Activated T-cell treated with anti-CD3 and anti-CD28 coated beads for 48 hours (primary cell): ENCODE measurements around the gene PLA2G3.
"Not testable (repeated sequence)": the region's sequence is repeated elsewhere in the genome, so short reads cannot be mapped to it uniquely, and the experiment has no call there.

Source experiments
- DNase-seq: peaks from one replicate; pipeline ENCODE4 v3.0.0-alpha.2; 2020; ENCODE audit warnings: low read depth

The PLA2G3 gene

GRCh38 chr22:31122532-31123291 is 17.6 kb downstream of the PLA2G3 start, which contains the start of gene INPP5J:
INPP5J (plus strand) TSS chr22:31122966; CDS start chr22:31123015, 49 bp downstream.
- no peak for DNase-seq

- DNase-seq = no peak
These were observed 18.1 kb downstream of the PLA2G3 start for GRCh38 chr22:31122196-31122531.

- DNase-seq = no peak
These were observed 18.9 kb downstream of the PLA2G3 start for GRCh38 chr22:31121403-31121802.

GRCh38 chr22:31120642-31121041 is 19.7 kb downstream of the PLA2G3 start:
- no peak for DNase-seq

- DNase-seq = no peak
These were observed 20.1 kb downstream of the PLA2G3 start for GRCh38 chr22:31120230-31120629.

- DNase-seq = no peak
These were observed 21.1 kb downstream of the PLA2G3 start for GRCh38 chr22:31119026-31119717.

GRCh38 chr22:31118046-31118820 is 22.1 kb downstream of the PLA2G3 start:
- no peak for DNase-seq

GRCh38 chr22:31112547-31113091 is 27.7 kb downstream of the PLA2G3 start:
- not testable (repeated sequence) for DNase-seq

GRCh38 chr22:31107894-31108218 is 32.5 kb downstream of the PLA2G3 start:
- DNase-seq = no peak

GRCh38 chr22:31107178-31107893 is 33.0 kb downstream of the PLA2G3 start, which contains the start of gene SELENOM:
SELENOM (minus strand) TSS chr22:31107568; CDS start chr22:31107505, 63 bp downstream.
- peak; percentile 88 for DNase-seq

- DNase-seq = no peak
These were observed 33.6 kb downstream of the PLA2G3 start for GRCh38 chr22:31106731-31107177.

- DNase-seq = no peak
These were observed 34.2 kb downstream of the PLA2G3 start for GRCh38 chr22:31106001-31106571.

- DNase-seq = no peak
These were observed 34.9 kb downstream of the PLA2G3 start for GRCh38 chr22:31105282-31105929.

- DNase-seq = no peak
These were observed 35.4 kb downstream of the PLA2G3 start for GRCh38 chr22:31104869-31105268.

- DNase-seq = no peak
These were observed 36.2 kb downstream of the PLA2G3 start for GRCh38 chr22:31103899-31104694.

GRCh38 chr22:31103111-31103510 is 37.2 kb downstream of the PLA2G3 start:
- no peak for DNase-seq

- no peak for DNase-seq
These were observed 37.7 kb downstream of the PLA2G3 start for GRCh38 chr22:31102441-31103081.

- no peak for DNase-seq
These were observed 39.4 kb downstream of the PLA2G3 start for GRCh38 chr22:31100762-31101525.
